ENCODE results near the gene ERBB4. TPM values are rescaled to one million over a fixed set of nuclear protein-coding genes. Genes with fewer than 3 reads are reported as not detected.

ERBB4 gene
- total RNA-seq, 1 donor from 2014 or later: 1.2 TPM

DNA sequence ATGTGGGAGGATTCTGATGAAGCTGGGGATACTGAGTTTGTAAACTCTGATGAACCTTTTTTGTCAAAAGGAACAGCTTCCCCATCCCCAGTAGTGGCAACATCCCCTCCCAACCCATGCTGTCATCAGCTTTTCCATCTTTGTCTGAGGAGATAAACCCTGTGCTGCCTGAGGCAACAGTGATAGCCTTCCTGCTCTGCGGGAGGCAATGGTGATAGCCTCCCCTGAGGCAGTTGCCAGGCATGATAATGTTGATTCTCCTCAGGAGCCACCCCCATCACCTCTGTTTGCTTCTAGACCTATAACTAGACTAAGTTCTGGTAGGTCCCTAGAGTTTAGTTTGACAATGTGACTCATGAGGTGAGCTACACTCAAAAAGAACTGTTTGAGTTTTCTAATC lies 97.5 kb downstream of the ERBB4 start:
- Mint-ChIP-seq H3K36me3 (ENCODE audit: low read depth, unreplicated experiment) (peaks cover 2% of the 10 kb centered on the region), H3K27ac (ENCODE audit: unreplicated experiment) (no peak overlapping the region), H3K4me1 (ENCODE audit: low read depth, unreplicated experiment) (no peaks in the 10 kb centered on the region), H3K27me3 (ENCODE audit: low read depth, unreplicated experiment) (no peaks in the 10 kb centered on the region), H3K9me3 (ENCODE audit: unreplicated experiment) (peaks cover 11% of the 10 kb centered on the region), H3K4me3 (ENCODE audit: unreplicated experiment) (no peak overlapping the region)
- Histone ChIP-seq H3K27me3 (ENCODE audit: insufficient read depth, low read length) (no peaks in the 10 kb centered on the region), H3K4me1 (ENCODE audit: insufficient read depth, low read length) (no peaks in the 10 kb centered on the region), H3K4me2 (ENCODE audit: low read length) (no peak overlapping the region), H3K9me3 (ENCODE audit: insufficient read depth, low read depth, low read length) (no peaks in the 10 kb centered on the region), H3K79me2 (ENCODE audit: insufficient read depth, low read length) (no peaks in the 10 kb centered on the region), H4K20me1 (ENCODE audit: insufficient read depth, low read length) (no peaks in the 10 kb centered on the region), H3K4me3 (ENCODE audit: insufficient read depth, low read depth, low read length) (no peak overlapping the region), H3K9ac (ENCODE audit: low read length) (no peak overlapping the region), H3K27ac (ENCODE audit: low read depth, low read length) (no peak overlapping the region), H3K36me3 (ENCODE audit: insufficient read depth, low read length) (no peaks in the 10 kb centered on the region), H2AFZ (ENCODE audit: low read depth, low read length) (no peak overlapping the region)
- FAIRE-seq (no peak), DNase-seq (ENCODE audit: low read depth) (no peak)
- TF ChIP-seq, protein P1, sequence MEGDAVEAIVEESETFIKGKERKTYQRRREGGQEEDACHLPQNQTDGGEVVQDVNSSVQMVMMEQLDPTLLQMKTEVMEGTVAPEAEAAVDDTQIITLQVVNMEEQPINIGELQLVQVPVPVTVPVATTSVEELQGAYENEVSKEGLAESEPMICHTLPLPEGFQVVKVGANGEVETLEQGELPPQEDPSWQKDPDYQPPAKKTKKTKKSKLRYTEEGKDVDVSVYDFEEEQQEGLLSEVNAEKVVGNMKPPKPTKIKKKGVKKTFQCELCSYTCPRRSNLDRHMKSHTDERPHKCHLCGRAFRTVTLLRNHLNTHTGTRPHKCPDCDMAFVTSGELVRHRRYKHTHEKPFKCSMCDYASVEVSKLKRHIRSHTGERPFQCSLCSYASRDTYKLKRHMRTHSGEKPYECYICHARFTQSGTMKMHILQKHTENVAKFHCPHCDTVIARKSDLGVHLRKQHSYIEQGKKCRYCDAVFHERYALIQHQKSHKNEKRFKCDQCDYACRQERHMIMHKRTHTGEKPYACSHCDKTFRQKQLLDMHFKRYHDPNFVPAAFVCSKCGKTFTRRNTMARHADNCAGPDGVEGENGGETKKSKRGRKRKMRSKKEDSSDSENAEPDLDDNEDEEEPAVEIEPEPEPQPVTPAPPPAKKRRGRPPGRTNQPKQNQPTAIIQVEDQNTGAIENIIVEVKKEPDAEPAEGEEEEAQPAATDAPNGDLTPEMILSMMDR (IDR thresholded peaks at IDR 0.05; ENCODE audit: insufficient read depth, low read depth, low read length): no peak
- no peak for TF ChIP-seq EZH2 (IDR thresholded peaks at IDR 0.05; ENCODE audit: insufficient read depth, low read length)

GRCh38 chr2:212428681-212429478 lies 109.7 kb downstream of the ERBB4 start:
- no peak for FAIRE-seq
- Mint-ChIP-seq H3K4me3 (ENCODE audit: unreplicated experiment) (no peak overlapping the region), H3K36me3 (ENCODE audit: low read depth, unreplicated experiment) (no peaks in the 10 kb centered on the region), H3K9me3 (ENCODE audit: unreplicated experiment) (peaks cover 1% of the 10 kb centered on the region), H3K27me3 (ENCODE audit: low read depth, unreplicated experiment) (no peaks in the 10 kb centered on the region), H3K27ac (ENCODE audit: unreplicated experiment) (no peak overlapping the region), H3K4me1 (ENCODE audit: low read depth, unreplicated experiment) (peaks cover 3% of the 10 kb centered on the region)
- TF ChIP-seq, protein P1 (IDR thresholded peaks at IDR 0.05; ENCODE audit: insufficient read depth, low read depth, low read length): no peak
- TF ChIP-seq EZH2 (IDR thresholded peaks at IDR 0.05; ENCODE audit: insufficient read depth, low read length): no peak
- Histone ChIP-seq H4K20me1 (ENCODE audit: insufficient read depth, low read length) (no peaks in the 10 kb centered on the region), H3K36me3 (ENCODE audit: insufficient read depth, low read length) (no peaks in the 10 kb centered on the region), H3K9me3 (ENCODE audit: insufficient read depth, low read depth, low read length) (no peaks in the 10 kb centered on the region), H3K9ac (ENCODE audit: low read length) (no peak overlapping the region), H3K27ac (ENCODE audit: low read depth, low read length) (no peak overlapping the region), H2AFZ (ENCODE audit: low read depth, low read length) (no peak overlapping the region), H3K4me2 (ENCODE audit: low read length) (no peak overlapping the region), H3K4me1 (ENCODE audit: insufficient read depth, low read length) (no peaks in the 10 kb centered on the region), H3K79me2 (ENCODE audit: insufficient read depth, low read length) (no peaks in the 10 kb centered on the region), H3K27me3 (ENCODE audit: insufficient read depth, low read length) (no peaks in the 10 kb centered on the region), H3K4me3 (ENCODE audit: insufficient read depth, low read depth, low read length) (no peak overlapping the region)
- DNase-seq (ENCODE audit: low read depth): no peak

GRCh38 chr2:212427638-212428037 lies 111.0 kb downstream of the ERBB4 start:
- no peak for TF ChIP-seq EZH2 (IDR thresholded peaks at IDR 0.05; ENCODE audit: insufficient read depth, low read length)
- TF ChIP-seq, protein P1 (IDR thresholded peaks at IDR 0.05; ENCODE audit: insufficient read depth, low read depth, low read length): no peak
- Histone ChIP-seq H4K20me1 (ENCODE audit: insufficient read depth, low read length) (no peaks in the 10 kb centered on the region), H3K4me3 (ENCODE audit: insufficient read depth, low read depth, low read length) (no peak overlapping the region), H3K4me1 (ENCODE audit: insufficient read depth, low read length) (no peaks in the 10 kb centered on the region), H3K36me3 (ENCODE audit: insufficient read depth, low read length) (no peaks in the 10 kb centered on the region), H3K4me2 (ENCODE audit: low read length) (no peak overlapping the region), H3K79me2 (ENCODE audit: insufficient read depth, low read length) (no peaks in the 10 kb centered on the region), H3K9ac (ENCODE audit: low read length) (no peak overlapping the region), H2AFZ (ENCODE audit: low read depth, low read length) (no peak overlapping the region), H3K27ac (ENCODE audit: low read depth, low read length) (no peak overlapping the region), H3K27me3 (ENCODE audit: insufficient read depth, low read length) (no peaks in the 10 kb centered on the region), H3K9me3 (ENCODE audit: insufficient read depth, low read depth, low read length) (no peaks in the 10 kb centered on the region)
- DNase-seq (ENCODE audit: low read depth): no peak
- H3K4me3 Mint-ChIP-seq (ENCODE audit: unreplicated experiment): no peak overlapping the region
- no peaks in the 10 kb centered on the region for H3K36me3 Mint-ChIP-seq (ENCODE audit: low read depth, unreplicated experiment)
- H3K4me1 Mint-ChIP-seq (ENCODE audit: low read depth, unreplicated experiment): peaks cover 3% of the 10 kb centered on the region
- H3K27ac Mint-ChIP-seq (ENCODE audit: unreplicated experiment): no peak overlapping the region
- H3K9me3 Mint-ChIP-seq (ENCODE audit: unreplicated experiment): peaks cover 1% of the 10 kb centered on the region
- H3K27me3 Mint-ChIP-seq (ENCODE audit: low read depth, unreplicated experiment): no peaks in the 10 kb centered on the region
- FAIRE-seq: no peak

Data from astrocyte (in vitro differentiated cells and primary cell).